Measurements from ENCODE around the gene HCAR1.

HCAR1 gene

GRCh38 chr12:122740351-122740750 is 9.7 kb upstream of the HCAR1 start:
- no peaks in the 10 kb centered on the region for H3K27me3 ChIP-seq (ENCODE audit: insufficient read depth, low read length)
- H2AFZ ChIP-seq (ENCODE audit: low read length), result no peak overlapping the region
- H3K9me2 ChIP-seq (ENCODE audit: low read depth, low read length), result no peaks in the 10 kb centered on the region
- no peak overlapping the region for H3K4me3 ChIP-seq (ENCODE audit: low read depth, low read length, poor library complexity, severe bottlenecking)
- no peaks in the 10 kb centered on the region for H4K20me1 ChIP-seq (ENCODE audit: insufficient read depth, low read length)
- peaks cover 5% of the 10 kb centered on the region for H3K4me1 ChIP-seq (ENCODE audit: insufficient read depth, low read length, severe bottlenecking)
- no peaks in the 10 kb centered on the region for H3K79me2 ChIP-seq (ENCODE audit: insufficient read depth, low read length)
- no peaks in the 10 kb centered on the region for H3F3A ChIP-seq (ENCODE audit: insufficient read depth, low read length)
- no peaks in the 10 kb centered on the region for H3K36me3 ChIP-seq (ENCODE audit: insufficient read depth, low read length)
- no peaks in the 10 kb centered on the region for H3K9me3 ChIP-seq (ENCODE audit: low read length)
- H3K27ac ChIP-seq (ENCODE audit: low read depth, low read length, poor library complexity, severe bottlenecking), result no peak overlapping the region
- TF ChIP-seq CTCF (IDR thresholded peaks at IDR 0.05; ENCODE audit: low read length) (no peak), EZH2 (IDR thresholded peaks at IDR 0.05; ENCODE audit: borderline replicate concordance, low read length) (no peak)
- H3K4me2 ChIP-seq (ENCODE audit: low read length), result no peak overlapping the region
- H3K9ac ChIP-seq (ENCODE audit: low read length), result no peak overlapping the region

- Histone ChIP-seq H2AFZ (ENCODE audit: low read length) (no peak overlapping the region), H3F3A (ENCODE audit: insufficient read depth, low read length) (no peaks in the 10 kb centered on the region), H3K27me3 (ENCODE audit: insufficient read depth, low read length) (no peaks in the 10 kb centered on the region), H3K9me3 (ENCODE audit: low read length) (no peaks in the 10 kb centered on the region), H3K4me1 (ENCODE audit: insufficient read depth, low read length, severe bottlenecking) (peaks cover 13% of the 10 kb centered on the region), H3K9ac (ENCODE audit: low read length) (no peak overlapping the region), H3K9me2 (ENCODE audit: low read depth, low read length) (no peaks in the 10 kb centered on the region), H3K27ac (ENCODE audit: low read depth, low read length, poor library complexity, severe bottlenecking) (no peak overlapping the region), H3K36me3 (ENCODE audit: insufficient read depth, low read length) (no peaks in the 10 kb centered on the region), H3K4me2 (ENCODE audit: low read length) (no peak overlapping the region), H3K79me2 (ENCODE audit: insufficient read depth, low read length) (no peaks in the 10 kb centered on the region), H3K4me3 (ENCODE audit: low read depth, low read length, poor library complexity, severe bottlenecking) (no peak overlapping the region), H4K20me1 (ENCODE audit: insufficient read depth, low read length) (no peaks in the 10 kb centered on the region)
- TF ChIP-seq EZH2 (IDR thresholded peaks at IDR 0.05; ENCODE audit: borderline replicate concordance, low read length), result no peak
Measured at GRCh38 chr12:122738571-122738970, 7.9 kb upstream of the HCAR1 start.

GRCh38 chr12:122732611-122733010 is 2.0 kb upstream of the HCAR1 start:
- Histone ChIP-seq H3K27ac (ENCODE audit: low read depth, low read length, poor library complexity, severe bottlenecking) (no peak overlapping the region), H3K4me2 (ENCODE audit: low read length) (no peak overlapping the region)
- TF ChIP-seq EZH2 (IDR thresholded peaks at IDR 0.05; ENCODE audit: borderline replicate concordance, low read length) (no peak), CTCF (IDR thresholded peaks at IDR 0.05; ENCODE audit: low read length) (no peak)

DNA sequence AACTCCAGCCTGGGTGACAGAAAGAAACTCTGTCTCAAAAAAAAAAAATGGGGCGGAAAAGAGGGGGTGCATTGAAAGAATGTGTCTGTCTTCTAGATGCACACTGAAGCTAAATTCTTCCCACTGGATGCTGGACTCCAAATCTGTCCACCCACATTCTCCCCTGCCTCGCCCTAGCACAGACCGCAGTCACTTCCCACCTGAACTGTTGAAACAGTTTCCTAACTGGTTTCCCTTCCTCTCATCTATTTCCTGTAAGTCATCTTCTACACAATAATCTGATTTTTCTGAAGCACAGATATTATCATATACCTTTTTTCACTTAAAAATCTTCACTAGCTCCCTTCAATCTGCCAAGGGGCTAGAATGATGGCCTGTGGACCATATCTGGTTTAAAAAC is 1.5 kb upstream of the HCAR1 start:
- no peak for TF ChIP-seq EZH2 (IDR thresholded peaks at IDR 0.05; ENCODE audit: borderline replicate concordance, low read length)
- Histone ChIP-seq H3K27ac (ENCODE audit: low read depth, low read length, poor library complexity, severe bottlenecking) (no peak overlapping the region), H3K4me1 (ENCODE audit: insufficient read depth, low read length, severe bottlenecking) (peaks cover 14% of the 10 kb centered on the region), H4K20me1 (ENCODE audit: insufficient read depth, low read length) (no peaks in the 10 kb centered on the region), H3K27me3 (ENCODE audit: insufficient read depth, low read length) (no peaks in the 10 kb centered on the region), H3K79me2 (ENCODE audit: insufficient read depth, low read length) (no peaks in the 10 kb centered on the region), H3K4me3 (ENCODE audit: low read depth, low read length, poor library complexity, severe bottlenecking) (no peak overlapping the region), H3F3A (ENCODE audit: insufficient read depth, low read length) (no peaks in the 10 kb centered on the region), H3K9ac (ENCODE audit: low read length) (no peak overlapping the region), H3K4me2 (ENCODE audit: low read length) (no peak overlapping the region), H3K9me2 (ENCODE audit: low read depth, low read length) (no peaks in the 10 kb centered on the region), H3K9me3 (ENCODE audit: low read length) (no peaks in the 10 kb centered on the region), H2AFZ (ENCODE audit: low read length) (no peak overlapping the region), H3K36me3 (ENCODE audit: insufficient read depth, low read length) (no peaks in the 10 kb centered on the region)

More at GRCh38 chr12:122732611-122733010, 2.0 kb upstream of the HCAR1 start:
- Histone ChIP-seq H3K9ac (ENCODE audit: low read length) (no peak overlapping the region), H3K4me1 (ENCODE audit: insufficient read depth, low read length, severe bottlenecking) (peaks cover 14% of the 10 kb centered on the region), H4K20me1 (ENCODE audit: insufficient read depth, low read length) (no peaks in the 10 kb centered on the region), H3F3A (ENCODE audit: insufficient read depth, low read length) (no peaks in the 10 kb centered on the region), H2AFZ (ENCODE audit: low read length) (no peak overlapping the region), H3K79me2 (ENCODE audit: insufficient read depth, low read length) (no peaks in the 10 kb centered on the region), H3K9me3 (ENCODE audit: low read length) (no peaks in the 10 kb centered on the region), H3K36me3 (ENCODE audit: insufficient read depth, low read length) (no peaks in the 10 kb centered on the region), H3K4me3 (ENCODE audit: low read depth, low read length, poor library complexity, severe bottlenecking) (no peak overlapping the region), H3K9me2 (ENCODE audit: low read depth, low read length) (no peaks in the 10 kb centered on the region), H3K27me3 (ENCODE audit: insufficient read depth, low read length) (no peaks in the 10 kb centered on the region)
